Measurements from ENCODE around the gene MYH10.

Gene MYH10

GRCh38 chr17:8602679-8603078 is 27.8 kb downstream of the MYH10 start:
- FAIRE-seq = no peak

- FAIRE-seq = no peak
Observed at GRCh38 chr17:8599351-8600011, 31.0 kb downstream of the MYH10 start.

- no peak for FAIRE-seq
Observed at GRCh38 chr17:8598913-8599312, 31.6 kb downstream of the MYH10 start.

GRCh38 chr17:8593830-8594229 is 36.7 kb downstream of the MYH10 start:
- no peak for FAIRE-seq

GRCh38 chr17:8593276-8593675 is 37.2 kb downstream of the MYH10 start:
- no peak for FAIRE-seq

GRCh38 chr17:8588877-8589554 is 41.5 kb downstream of the MYH10 start:
- no peak for FAIRE-seq

- FAIRE-seq = no peak
Observed at GRCh38 chr17:8586766-8587165, 43.8 kb downstream of the MYH10 start.

- FAIRE-seq = no peak
Observed at GRCh38 chr17:8585911-8586310, 44.6 kb downstream of the MYH10 start.

- FAIRE-seq = no peak
Observed at GRCh38 chr17:8583954-8584353, 46.6 kb downstream of the MYH10 start.

GRCh38 chr17:8580952-8581658 is 49.4 kb downstream of the MYH10 start:
- FAIRE-seq = no peak

GRCh38 chr17:8577868-8578267 is 52.7 kb downstream of the MYH10 start:
- FAIRE-seq = no peak

- FAIRE-seq = no peak
Observed at GRCh38 chr17:8576559-8577294, 53.8 kb downstream of the MYH10 start.

- FAIRE-seq = no peak
Observed at GRCh38 chr17:8574687-8575086, 55.8 kb downstream of the MYH10 start.

- no peak for FAIRE-seq
Observed at GRCh38 chr17:8572764-8573163, 57.8 kb downstream of the MYH10 start.

- no peak for FAIRE-seq
Observed at GRCh38 chr17:8563981-8564602, 66.4 kb downstream of the MYH10 start.

GRCh38 chr17:8563024-8563776 is 67.3 kb downstream of the MYH10 start:
- FAIRE-seq = no peak

GRCh38 chr17:8558144-8558543 is 72.4 kb downstream of the MYH10 start:
- FAIRE-seq = no peak

- no peak for FAIRE-seq
Observed at GRCh38 chr17:8557176-8557806, 73.2 kb downstream of the MYH10 start.

GRCh38 chr17:8556074-8556473 is 74.5 kb downstream of the MYH10 start:
- FAIRE-seq = no peak

- FAIRE-seq = no peak
Observed at GRCh38 chr17:8555062-8555461, 75.5 kb downstream of the MYH10 start.

- FAIRE-seq = no peak
Observed at GRCh38 chr17:8552577-8553320, 77.8 kb downstream of the MYH10 start.

All from colon (tissue), 2 donors.